HFFc6 (cell line): ENCODE results near the gene INSYN2A. TPM values are rescaled to one million over a fixed set of nuclear protein-coding genes. Genes with fewer than 3 reads are reported as not detected.

Experiments used
- DNase-seq: peaks from one replicate; pipeline ENCODE4 v3.0.0-alpha.2; 2018
- H3K27ac Mint-ChIP-seq: 2 replicates; pipeline ENCODE4 v1.8.0; 2020; ENCODE audit warnings: mild to moderate bottlenecking, mixed read lengths
- H3K27me3 Mint-ChIP-seq: 2 replicates; pipeline ENCODE4 v1.8.0; 2021; ENCODE audit warnings: mild to moderate bottlenecking, moderate library complexity, mixed read lengths; ENCODE audit not compliant: insufficient read depth
- H3K36me3 Mint-ChIP-seq: 2 replicates; pipeline ENCODE4 v1.8.0; 2021; ENCODE audit warnings: low read depth, mixed read lengths
- H3K4me1 Mint-ChIP-seq: 2 replicates; pipeline ENCODE4 v1.8.0; 2020; ENCODE audit warnings: low read depth, mixed read lengths
- H3K4me3 Mint-ChIP-seq: 2 replicates; pipeline ENCODE4 v1.8.0; 2020; ENCODE audit warnings: mild to moderate bottlenecking, moderate library complexity, mixed read lengths
- H3K9me3 Mint-ChIP-seq: 2 replicates; pipeline ENCODE4 v1.8.0; 2020; ENCODE audit warnings: mild to moderate bottlenecking, mixed read lengths
- total RNA-seq, 6 experiments: library from RNA; stranded (reverse); fragmentation: NEBNext Ultra II Directional; extraction: Animal tissue kit (Norgen Biotek cat#: 25700); gene quantifications; 2 replicates in 1 of 6; 3 replicates in 5 of 6; pipeline ENCODE4 v1.2.3, GENCODE V29; 2021
- TF ChIP-seq, protein P1 (sequence below): fragments of 200-600 bp; sonication (generic); IDR thresholded peaks from 2 replicates; pipeline ENCODE4 v1.5.0; 2021; ENCODE audit warnings: antibody characterized with exemption, mild to moderate bottlenecking

Gene INSYN2A
- total RNA-seq, 6 experiments from 2014 or later = 0.05 to 0.24 (median 0.20) TPM

DNA sequence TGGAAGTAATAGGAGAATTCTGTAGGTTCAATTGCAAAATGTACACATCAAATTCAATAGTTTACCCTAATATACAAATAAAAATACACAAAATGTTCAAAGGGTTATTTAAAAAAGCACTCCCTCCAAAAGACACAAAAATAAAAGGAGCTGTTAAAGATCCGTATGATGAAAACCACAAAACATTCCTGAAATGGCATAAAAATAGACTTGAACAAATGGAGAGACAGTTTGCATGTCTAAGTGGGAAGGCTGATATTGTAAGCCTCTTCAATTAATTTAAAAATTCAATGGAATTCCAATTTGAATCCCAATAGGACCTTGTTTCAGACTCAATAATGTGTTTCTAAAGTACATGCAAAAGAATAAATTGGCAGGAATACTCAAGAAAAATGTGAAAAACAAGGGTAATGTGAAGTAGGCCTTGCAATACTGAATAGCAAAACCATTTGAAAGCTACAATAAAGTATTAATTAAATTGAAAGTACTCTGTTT lies 38.0 kb upstream of the INSYN2A start:
- H3K27ac Mint-ChIP-seq = no peak overlapping the region
- no peaks in the 10 kb centered on the region; the same call in 1 of the 2 replicates for H3K27me3 Mint-ChIP-seq
- H3K4me3 Mint-ChIP-seq = no peak overlapping the region
- H3K36me3 Mint-ChIP-seq = no peaks in the 10 kb centered on the region; the same call in 1 of the 2 replicates
- H3K9me3 Mint-ChIP-seq = no peaks in the 10 kb centered on the region
- TF ChIP-seq, protein P1, sequence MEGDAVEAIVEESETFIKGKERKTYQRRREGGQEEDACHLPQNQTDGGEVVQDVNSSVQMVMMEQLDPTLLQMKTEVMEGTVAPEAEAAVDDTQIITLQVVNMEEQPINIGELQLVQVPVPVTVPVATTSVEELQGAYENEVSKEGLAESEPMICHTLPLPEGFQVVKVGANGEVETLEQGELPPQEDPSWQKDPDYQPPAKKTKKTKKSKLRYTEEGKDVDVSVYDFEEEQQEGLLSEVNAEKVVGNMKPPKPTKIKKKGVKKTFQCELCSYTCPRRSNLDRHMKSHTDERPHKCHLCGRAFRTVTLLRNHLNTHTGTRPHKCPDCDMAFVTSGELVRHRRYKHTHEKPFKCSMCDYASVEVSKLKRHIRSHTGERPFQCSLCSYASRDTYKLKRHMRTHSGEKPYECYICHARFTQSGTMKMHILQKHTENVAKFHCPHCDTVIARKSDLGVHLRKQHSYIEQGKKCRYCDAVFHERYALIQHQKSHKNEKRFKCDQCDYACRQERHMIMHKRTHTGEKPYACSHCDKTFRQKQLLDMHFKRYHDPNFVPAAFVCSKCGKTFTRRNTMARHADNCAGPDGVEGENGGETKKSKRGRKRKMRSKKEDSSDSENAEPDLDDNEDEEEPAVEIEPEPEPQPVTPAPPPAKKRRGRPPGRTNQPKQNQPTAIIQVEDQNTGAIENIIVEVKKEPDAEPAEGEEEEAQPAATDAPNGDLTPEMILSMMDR = no peak
- no peak for DNase-seq
- H3K4me1 Mint-ChIP-seq = no peaks in the 10 kb centered on the region

- Mint-ChIP-seq H3K4me1 (no peaks in the 10 kb centered on the region), H3K27ac (no peak overlapping the region), H3K4me3 (no peak overlapping the region), H3K36me3 (no peaks in the 10 kb centered on the region), H3K9me3 (no peaks in the 10 kb centered on the region), H3K27me3 (peaks cover 2% of the 10 kb centered on the region; the same call in 1 of the 2 replicates)
- no peak for DNase-seq
- TF ChIP-seq, protein P1 = no peak
These were observed 31.9 kb upstream of the INSYN2A start for GRCh38 chr10:127228195-127228787.

DNA sequence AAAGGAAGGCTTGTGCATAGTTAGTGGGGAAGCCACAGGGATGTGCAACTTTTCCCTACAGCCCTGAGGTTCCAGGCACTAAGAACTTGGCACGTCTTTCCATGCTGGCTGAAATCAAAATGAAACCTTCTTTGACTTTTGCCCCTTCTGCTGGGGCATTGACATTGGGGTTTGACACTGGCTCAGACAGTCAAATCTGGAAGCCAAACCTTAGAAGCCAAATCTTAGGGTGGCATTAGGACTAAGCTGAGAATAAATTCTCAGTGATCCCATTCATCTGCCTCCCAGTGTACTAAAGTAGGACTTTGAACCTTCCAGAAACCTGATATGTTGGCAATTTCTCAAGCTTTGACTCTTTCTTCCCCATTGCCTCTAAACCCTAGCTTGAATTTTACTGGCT lies 31.3 kb upstream of the INSYN2A start:
- Mint-ChIP-seq H3K27ac (no peak overlapping the region), H3K9me3 (no peaks in the 10 kb centered on the region), H3K27me3 (peaks cover 2% of the 10 kb centered on the region; the same call in 1 of the 2 replicates), H3K4me3 (no peak overlapping the region), H3K36me3 (no peaks in the 10 kb centered on the region), H3K4me1 (no peaks in the 10 kb centered on the region)
- TF ChIP-seq, protein P1 = no peak
- DNase-seq = no peak

DNA sequence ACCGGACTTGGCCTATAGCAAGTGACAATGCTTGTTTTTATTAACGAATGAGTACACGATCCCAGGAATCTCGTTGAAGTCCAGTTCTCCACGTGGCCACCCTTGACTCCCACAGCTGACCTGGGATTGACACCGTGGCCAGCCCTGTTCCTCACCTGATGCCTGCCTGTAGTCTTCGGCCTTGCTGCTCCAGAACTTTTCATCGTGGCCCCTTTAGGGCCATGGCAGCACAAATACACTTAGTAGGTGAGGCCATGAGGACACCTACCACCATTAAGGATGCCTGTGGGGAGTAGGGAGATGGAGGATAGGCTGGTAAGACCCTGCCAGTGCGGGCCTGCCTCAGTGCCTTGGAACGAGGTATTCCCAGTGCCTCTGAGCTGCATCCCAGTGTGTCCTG lies 30.6 kb upstream of the INSYN2A start:
- Mint-ChIP-seq H3K27me3 (peaks cover 4% of the 10 kb centered on the region; the same call in 1 of the 2 replicates), H3K9me3 (no peaks in the 10 kb centered on the region), H3K4me3 (no peak overlapping the region), H3K27ac (no peak overlapping the region), H3K36me3 (no peaks in the 10 kb centered on the region), H3K4me1 (no peaks in the 10 kb centered on the region)
- TF ChIP-seq, protein P1 = no peak
- DNase-seq = no peak

GRCh38 chr10:127221281-127221680 lies 24.9 kb upstream of the INSYN2A start:
- no peak overlapping the region for H3K4me3 Mint-ChIP-seq
- TF ChIP-seq, protein P1 = no peak
- peaks cover 2% of the 10 kb centered on the region; the same call in 1 of the 2 replicates for H3K27me3 Mint-ChIP-seq
- H3K4me1 Mint-ChIP-seq = peaks cover 8% of the 10 kb centered on the region
- H3K27ac Mint-ChIP-seq = no peak overlapping the region
- no peaks in the 10 kb centered on the region for H3K9me3 Mint-ChIP-seq
- no peak for DNase-seq
- peaks cover 13% of the 10 kb centered on the region for H3K36me3 Mint-ChIP-seq
